Gastrocnemius medialis (tissue), 4 donors: ENCODE data around the gene TRIM67.

Experiments
- POLR2A ChIP-seq, 2 donors: fragments of 450-650 bp; IDR thresholded peaks; one replicate each; pipeline ENCODE4 v1.6.1; 2017; ENCODE audit warnings: antibody characterized with exemption in 2 of 2, mild to moderate bottlenecking in 2 of 2, moderate library complexity in 2 of 2
- TF ChIP-seq, protein P1 (sequence below), 5 experiments: fragments of 450-650 bp in 3 of 5; fragments of 200-600 bp in 2 of 5; sonication (generic) in 2 of 5; IDR thresholded peaks in 4 of 5; conservative IDR thresholded peaks in 1 of 5; 1 replicate in 4 of 5; 2 replicates in 1 of 5; pipeline ENCODE4 v1.5.1; 2016 to 2019; ENCODE audit warnings: antibody characterized with exemption in 5 of 5, mild to moderate bottlenecking in 3 of 5, moderate library complexity in 3 of 5

DNA sequence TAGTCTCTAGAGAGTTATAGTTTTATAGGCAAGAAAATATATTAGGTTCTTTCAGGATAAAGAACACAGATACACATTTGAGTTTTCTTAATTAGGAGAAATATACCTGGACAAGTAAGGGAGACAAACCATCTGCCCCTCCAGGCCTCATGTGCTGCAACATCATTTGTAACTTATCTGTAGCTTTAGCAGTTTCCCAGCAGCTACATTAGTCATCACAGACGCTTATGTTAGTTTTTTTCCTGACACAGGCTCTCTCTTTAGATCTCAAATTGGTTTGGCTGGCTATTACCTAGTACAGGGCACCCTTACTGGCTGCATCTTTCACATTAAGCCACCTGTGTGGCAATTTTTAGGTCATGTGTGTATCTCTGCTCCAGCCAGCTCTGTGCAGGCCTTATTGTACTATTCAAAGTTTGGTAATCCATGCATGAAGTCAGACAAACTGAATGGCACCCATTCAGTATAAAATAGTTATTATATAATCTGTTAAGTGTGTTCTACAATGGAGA is 105.0 kb downstream of the TRIM67 start:
- TF ChIP-seq, protein P1, sequence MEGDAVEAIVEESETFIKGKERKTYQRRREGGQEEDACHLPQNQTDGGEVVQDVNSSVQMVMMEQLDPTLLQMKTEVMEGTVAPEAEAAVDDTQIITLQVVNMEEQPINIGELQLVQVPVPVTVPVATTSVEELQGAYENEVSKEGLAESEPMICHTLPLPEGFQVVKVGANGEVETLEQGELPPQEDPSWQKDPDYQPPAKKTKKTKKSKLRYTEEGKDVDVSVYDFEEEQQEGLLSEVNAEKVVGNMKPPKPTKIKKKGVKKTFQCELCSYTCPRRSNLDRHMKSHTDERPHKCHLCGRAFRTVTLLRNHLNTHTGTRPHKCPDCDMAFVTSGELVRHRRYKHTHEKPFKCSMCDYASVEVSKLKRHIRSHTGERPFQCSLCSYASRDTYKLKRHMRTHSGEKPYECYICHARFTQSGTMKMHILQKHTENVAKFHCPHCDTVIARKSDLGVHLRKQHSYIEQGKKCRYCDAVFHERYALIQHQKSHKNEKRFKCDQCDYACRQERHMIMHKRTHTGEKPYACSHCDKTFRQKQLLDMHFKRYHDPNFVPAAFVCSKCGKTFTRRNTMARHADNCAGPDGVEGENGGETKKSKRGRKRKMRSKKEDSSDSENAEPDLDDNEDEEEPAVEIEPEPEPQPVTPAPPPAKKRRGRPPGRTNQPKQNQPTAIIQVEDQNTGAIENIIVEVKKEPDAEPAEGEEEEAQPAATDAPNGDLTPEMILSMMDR (IDR thresholded peaks at IDR 0.05 in 4 of 5, conservative IDR thresholded peaks at IDR 0.05 in 1 of 5) = no peak
- no peak for TF ChIP-seq POLR2A (IDR thresholded peaks at IDR 0.05)
